CD4-positive, alpha-beta T cell treated with Interleukin-4 for 4 hours (primary cell): ENCODE data around the gene OR10S1.
"Not testable (repeated sequence)": the region's sequence is repeated elsewhere in the genome, so short reads cannot be mapped to it uniquely, and the experiment has no call there.

Experiments used
- DNase-seq: peaks from one replicate; pipeline ENCODE4 v3.0.0-alpha.2; 2020

Gene OR10S1, protein sequence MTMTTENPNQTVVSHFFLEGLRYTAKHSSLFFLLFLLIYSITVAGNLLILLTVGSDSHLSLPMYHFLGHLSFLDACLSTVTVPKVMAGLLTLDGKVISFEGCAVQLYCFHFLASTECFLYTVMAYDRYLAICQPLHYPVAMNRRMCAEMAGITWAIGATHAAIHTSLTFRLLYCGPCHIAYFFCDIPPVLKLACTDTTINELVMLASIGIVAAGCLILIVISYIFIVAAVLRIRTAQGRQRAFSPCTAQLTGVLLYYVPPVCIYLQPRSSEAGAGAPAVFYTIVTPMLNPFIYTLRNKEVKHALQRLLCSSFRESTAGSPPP

GRCh38 chr11:123977731-123978347, at the start of gene OR10S1:
TSS of gene OR10S1 (minus strand) at chr11:123977781. CDS start at chr11:123977664, 117 bp downstream.
- DNase-seq = no peak

DNA sequence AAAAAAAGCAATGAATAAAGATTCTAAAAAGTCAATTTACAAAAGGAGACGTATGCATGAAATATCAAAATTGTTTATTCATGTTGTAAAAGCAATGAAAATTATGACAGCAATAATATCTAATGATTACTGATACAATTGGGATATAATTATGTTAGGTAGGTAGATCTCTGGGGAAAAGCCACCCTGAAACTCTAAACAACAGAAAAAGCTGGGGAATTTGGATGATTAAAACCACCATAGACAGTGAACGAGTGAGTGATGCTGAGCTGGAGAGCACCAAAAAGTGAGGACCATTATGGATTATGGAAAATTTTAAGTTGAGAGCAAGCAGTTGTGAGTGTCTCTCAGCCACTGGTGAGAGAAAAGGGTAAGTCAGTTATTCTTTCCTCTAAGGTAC, 48.9 kb upstream of the OR10S1 start, which contains the start of gene OR10G8:
TSS of gene OR10G8 (plus strand) at position 301 of the 400 bp plus-strand sequence. CDS start 2,825 bp downstream, outside the sequence.
- DNase-seq = no peak

DNA sequence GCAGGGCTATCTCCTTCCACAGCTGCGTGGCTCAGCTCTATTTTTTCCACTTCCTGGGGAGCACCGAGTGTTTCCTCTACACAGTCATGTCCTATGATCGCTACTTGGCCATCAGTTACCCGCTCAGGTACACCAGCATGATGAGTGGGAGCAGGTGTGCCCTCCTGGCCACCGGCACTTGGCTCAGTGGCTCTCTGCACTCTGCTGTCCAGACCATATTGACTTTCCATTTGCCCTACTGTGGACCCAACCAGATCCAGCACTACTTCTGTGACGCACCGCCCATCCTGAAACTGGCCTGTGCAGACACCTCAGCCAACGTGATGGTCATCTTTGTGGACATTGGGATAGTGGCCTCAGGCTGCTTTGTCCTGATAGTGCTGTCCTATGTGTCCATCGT, 38.3 kb upstream of the OR10S1 start:
- not testable (repeated sequence) for DNase-seq

DNA sequence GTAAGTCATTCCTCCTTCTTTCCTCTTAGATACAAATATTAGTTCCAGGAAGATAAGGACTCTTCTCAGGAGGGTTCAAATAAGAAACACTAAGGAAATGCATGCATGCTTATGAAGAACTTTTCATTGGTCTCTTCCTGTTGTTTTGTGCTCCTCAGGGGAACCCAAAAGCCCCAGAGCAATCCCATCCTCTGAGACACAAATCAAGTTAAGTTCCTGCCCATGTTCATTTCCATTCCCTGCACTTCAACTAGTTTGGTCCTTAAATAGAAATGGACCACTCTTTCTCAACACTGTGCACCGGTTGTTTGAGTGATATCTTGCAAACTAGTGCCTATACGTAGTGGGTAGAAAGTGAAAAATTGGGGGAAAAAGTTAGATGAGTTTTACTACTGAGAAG, 35.1 kb upstream of the OR10S1 start, which contains the start of gene OR10G4:
TSS of gene OR10G4 (plus strand) at position 301 of the 400 bp plus-strand sequence. CDS start 2,578 bp downstream, outside the sequence.
- DNase-seq = no peak

DNA sequence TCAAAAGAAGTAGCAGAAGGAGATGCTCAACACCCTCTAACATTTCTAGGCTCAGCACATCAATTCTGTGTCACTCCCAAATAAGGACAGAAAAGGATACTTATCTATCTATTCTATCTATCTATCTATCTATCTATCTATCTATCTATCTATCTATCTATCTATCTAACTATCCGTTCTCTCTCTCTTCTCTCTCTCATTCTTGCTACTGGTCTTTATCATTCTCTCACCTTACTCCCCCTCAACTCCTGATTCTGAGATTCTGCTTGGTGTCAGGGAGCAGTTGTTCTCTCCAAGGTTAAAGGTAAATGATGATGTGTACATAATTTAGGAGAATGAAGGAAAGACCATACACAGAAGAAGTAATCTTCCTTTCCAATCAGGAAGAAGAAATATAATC, 17.5 kb upstream of the OR10S1 start, which contains the start of gene OR10G6:
TSS of gene OR10G6 (minus strand) at position 43 of the 400 bp plus-strand sequence. CDS start at position 43, 0 bp downstream.
- DNase-seq = no peak

DNA sequence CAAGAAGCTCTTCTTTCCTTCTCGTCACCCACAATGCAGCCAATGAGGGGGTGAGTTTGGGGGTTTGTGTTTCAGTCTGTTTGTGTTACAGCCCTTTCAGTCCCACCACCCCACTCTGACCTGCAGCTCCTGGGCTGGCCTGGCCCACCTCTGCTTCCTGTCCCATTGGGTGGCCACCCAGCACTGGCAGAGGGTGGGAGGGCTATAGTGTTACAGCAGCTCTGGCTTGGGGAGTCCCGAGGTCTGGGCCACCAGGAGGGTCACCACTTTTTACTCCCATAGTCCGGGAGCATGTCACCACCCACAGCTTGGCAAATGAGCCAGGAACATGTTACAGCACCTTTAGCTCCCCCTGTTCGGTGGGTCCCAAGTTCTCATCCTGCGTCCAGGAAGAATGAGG, 1.7 kb upstream of the OR10S1 start:
- DNase-seq = no peak

- no peak for DNase-seq
Observed at GRCh38 chr11:123976770-123977560, 616 bp downstream of the OR10S1 start.

- DNase-seq = no peak
Observed at GRCh38 chr11:123973816-123974215, 3.8 kb downstream of the OR10S1 start.

DNA sequence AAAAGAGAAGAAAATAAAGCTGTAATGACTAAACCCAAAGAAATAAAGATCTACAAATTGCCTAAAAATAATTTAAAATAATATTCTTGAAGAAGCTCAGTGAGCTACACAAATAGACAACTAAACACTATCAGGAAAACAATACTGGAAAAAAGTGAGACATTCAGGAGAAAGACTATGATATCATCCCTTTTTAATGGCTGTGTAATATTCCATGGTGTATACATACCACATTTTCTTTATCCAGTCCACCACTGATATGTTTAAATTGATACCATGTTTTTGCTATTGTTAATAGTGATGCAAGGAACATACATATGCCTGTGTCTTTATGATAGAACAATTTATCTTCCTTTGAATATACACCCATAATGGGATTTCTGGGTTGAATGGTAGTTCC, 20.8 kb downstream of the OR10S1 start:
- DNase-seq = no peak

DNA sequence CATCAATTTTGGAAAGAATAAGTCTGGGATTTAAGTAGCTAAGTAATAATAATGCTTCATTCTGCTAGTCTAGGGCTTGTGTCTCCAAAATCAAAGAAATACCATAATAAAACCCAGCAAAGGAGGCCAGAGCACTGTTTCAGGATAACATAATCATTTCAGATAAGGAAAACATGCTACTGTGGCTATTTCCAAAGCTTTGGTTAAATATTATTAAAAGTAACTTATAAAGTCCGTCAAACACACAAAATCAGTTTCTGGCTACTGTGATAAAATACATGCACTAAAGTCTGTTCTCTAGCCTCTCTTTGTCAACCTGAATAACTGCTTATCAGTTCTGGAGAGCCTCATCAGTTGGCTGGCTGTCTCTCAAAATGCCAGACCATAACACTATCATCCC, 32.4 kb downstream of the OR10S1 start:
- DNase-seq = no peak

GRCh38 chr11:123943738-123944137, 33.8 kb downstream of the OR10S1 start, which contains the start of gene OR6T1:
TSS of gene OR6T1 (minus strand) at chr11:123943838. CDS start at chr11:123943838, 0 bp downstream.
- no peak for DNase-seq

GRCh38 chr11:123942413-123942812, 35.2 kb downstream of the OR10S1 start:
- no peak for DNase-seq

DNA sequence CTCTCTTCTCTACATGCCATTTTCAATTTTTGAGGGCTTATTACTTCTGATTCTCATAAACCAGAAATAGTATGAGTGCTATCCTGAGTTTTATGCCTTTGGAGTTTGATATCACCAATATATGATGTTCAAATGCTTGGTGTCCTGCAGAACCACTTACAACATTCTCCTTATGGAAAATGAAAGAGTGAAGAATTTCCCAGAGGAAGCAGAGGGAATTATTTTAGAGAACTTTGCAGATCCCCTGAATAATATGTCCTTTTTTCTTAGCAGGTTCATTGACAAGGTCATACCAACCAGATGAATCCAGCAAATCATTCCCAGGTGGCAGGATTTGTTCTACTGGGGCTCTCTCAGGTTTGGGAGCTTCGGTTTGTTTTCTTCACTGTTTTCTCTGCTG, 38.3 kb downstream of the OR10S1 start, which contains the start of gene OR4D5:
TSS of gene OR4D5 (plus strand) at position 301 of the 400 bp plus-strand sequence. CDS start at position 301, 0 bp downstream.
- DNase-seq = no peak
